GM19023 (cell line): ENCODE measurements around the gene DNAAF3.

ENCODE experiments used
- ATAC-seq: cut with Tn5 transposase; IDR thresholded peaks from one replicate; pipeline ENCODE4 v1.9.1; 2021; ENCODE audit warnings: mild to moderate bottlenecking, moderate library complexity; ENCODE audit not compliant: unreplicated experiment

DNAAF3 gene

DNA sequence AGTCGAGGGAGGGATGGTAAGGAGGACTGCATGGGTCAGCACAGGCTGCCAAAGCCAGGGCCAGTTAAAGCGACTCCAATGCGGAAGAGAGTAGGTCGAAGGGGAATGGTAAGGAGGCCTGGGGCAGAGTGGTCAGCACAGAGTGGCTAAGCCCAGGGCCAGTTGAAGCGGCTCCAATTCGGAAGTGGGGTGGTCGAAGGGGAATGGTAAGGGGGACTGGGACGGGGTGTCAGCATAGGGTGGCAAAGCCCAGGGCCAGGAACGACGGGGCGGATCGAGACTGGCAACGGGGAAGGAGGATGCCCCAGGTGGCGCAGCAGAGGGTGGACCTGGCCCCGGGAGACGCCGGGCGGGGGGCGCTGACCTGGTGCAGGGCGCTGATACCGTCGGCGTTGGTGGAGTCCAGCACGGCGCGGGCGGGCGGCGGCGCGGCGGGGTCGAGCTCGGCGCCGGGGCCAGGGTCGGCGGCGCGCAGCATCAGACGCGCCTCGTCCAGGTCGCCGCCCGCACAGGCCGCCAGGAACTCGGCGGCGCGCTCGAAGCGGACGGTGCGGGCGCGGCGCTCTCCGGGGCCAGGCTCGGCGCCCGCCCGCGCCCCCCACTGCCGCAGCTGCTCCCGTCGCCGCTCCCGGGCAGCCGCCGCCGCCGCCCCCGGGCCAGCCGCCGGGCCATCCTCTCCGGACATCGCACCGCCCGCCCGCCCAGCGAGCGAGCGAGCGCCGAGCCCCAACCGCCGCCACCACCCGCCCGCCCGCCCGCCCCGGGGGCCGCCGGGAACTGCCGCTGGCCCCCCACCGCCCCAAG lies 49.4 kb downstream of the DNAAF3 start, which contains the start of gene PPP1R12C:
Gene PPP1R12C, minus strand, starts transcription at position 779 of the 804 bp plus-strand sequence. Its CDS starts 94 bp downstream, at position 685.
- peak; percentile 11 for ATAC-seq

DNA sequence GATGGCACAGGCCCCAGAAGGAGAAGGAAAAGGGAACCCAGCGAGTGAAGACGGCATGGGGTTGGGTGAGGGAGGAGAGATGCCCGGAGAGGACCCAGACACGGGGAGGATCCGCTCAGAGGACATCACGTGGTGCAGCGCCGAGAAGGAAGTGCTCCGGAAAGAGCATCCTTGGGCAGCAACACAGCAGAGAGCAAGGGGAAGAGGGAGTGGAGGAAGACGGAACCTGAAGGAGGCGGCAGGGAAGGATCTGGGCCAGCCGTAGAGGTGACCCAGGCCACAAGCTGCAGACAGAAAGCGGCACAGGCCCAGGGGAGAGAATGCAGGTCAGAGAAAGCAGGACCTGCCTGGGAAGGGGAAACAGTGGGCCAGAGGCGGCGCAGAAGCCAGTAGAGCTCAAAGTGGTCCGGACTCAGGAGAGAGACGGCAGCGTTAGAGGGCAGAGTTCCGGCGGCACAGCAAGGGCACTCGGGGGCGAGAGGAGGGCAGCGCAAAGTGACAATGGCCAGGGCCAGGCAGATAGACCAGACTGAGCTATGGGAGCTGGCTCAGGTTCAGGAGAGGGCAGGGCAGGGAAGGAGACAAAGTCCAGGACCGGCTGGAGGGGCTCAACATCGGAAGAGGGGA lies 50.1 kb downstream of the DNAAF3 start:
- peak; percentile 27 for ATAC-seq

DNA sequence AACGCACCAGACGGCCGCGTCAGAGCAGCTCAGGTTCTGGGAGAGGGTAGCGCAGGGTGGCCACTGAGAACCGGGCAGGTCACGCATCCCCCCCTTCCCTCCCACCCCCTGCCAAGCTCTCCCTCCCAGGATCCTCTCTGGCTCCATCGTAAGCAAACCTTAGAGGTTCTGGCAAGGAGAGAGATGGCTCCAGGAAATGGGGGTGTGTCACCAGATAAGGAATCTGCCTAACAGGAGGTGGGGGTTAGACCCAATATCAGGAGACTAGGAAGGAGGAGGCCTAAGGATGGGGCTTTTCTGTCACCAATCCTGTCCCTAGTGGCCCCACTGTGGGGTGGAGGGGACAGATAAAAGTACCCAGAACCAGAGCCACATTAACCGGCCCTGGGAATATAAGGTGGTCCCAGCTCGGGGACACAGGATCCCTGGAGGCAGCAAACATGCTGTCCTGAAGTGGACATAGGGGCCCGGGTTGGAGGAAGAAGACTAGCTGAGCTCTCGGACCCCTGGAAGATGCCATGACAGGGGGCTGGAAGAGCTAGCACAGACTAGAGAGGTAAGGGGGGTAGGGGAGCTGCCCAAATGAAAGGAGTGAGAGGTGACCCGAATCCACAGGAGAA lies 50.9 kb downstream of the DNAAF3 start:
- no peak for ATAC-seq

DNA sequence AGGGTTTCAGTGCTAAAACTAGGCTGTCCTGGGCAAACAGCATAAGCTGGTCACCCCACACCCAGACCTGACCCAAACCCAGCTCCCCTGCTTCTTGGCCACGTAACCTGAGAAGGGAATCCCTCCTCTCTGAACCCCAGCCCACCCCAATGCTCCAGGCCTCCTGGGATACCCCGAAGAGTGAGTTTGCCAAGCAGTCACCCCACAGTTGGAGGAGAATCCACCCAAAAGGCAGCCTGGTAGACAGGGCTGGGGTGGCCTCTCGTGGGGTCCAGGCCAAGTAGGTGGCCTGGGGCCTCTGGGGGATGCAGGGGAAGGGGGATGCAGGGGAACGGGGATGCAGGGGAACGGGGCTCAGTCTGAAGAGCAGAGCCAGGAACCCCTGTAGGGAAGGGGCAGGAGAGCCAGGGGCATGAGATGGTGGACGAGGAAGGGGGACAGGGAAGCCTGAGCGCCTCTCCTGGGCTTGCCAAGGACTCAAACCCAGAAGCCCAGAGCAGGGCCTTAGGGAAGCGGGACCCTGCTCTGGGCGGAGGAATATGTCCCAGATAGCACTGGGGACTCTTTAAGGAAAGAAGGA lies 51.8 kb downstream of the DNAAF3 start:
- no peak for ATAC-seq

DNA sequence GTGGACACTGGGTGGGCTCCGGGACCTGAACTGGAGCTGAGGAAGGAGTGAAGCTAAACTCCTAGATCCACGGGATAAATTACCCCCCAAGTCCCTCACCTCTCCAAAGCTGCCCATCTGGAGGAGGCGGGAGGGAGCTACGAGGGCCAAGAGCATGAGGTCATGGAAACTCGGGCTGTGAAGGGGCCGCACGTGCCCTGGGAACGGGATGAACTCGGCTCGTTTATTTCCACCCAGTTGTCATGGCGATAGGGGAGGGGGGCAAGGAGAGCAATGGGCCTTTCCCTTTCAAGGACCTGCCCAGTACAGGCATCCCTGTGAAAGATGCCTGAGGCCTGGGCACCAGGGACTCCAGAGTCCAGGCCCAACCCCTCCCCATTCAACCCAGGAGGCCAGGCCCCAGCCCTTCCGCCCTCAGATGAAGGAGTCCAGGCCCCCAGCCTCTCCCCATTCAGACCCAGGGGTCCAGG lies 52.8 kb downstream of the DNAAF3 start:
- no peak for ATAC-seq

DNA sequence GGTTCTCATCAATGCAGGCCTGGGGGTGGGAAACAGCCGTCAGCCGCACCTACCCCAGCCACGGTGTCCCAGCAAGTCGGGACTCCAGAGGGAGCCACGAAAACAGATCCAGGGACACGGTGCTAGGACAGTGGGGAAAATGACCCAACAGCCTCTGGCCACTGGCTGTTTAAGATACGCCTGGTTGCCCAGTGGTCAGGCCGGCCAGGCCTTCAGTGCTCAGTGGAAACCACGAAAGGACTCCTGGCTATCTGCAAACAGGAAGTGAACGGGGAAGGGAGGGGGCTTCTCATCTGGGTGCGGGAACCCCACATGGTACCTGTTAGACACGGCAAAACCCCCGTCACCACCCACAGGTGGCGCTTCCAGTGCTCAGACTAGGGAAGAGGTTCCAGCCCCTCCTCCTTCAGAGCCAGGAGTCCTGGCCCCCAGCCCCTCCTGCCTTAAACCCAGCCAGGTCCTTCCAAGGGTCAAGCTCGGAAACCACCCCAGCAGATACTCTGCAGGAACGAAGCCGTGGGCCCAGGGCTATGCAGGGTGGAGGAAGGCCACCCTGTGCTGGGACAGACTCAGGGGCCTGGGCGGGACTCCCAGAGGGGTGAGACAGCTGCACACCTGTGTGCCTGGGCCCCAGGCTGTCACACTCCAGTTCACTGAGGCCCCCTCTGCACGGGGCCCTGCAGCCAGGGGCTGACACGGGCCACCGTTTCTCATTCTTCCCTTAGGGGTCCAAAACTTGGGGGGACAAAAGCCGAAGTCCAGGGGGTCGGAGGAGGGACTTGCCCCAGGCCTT lies 53.4 kb downstream of the DNAAF3 start:
- ATAC-seq: no peak

DNA sequence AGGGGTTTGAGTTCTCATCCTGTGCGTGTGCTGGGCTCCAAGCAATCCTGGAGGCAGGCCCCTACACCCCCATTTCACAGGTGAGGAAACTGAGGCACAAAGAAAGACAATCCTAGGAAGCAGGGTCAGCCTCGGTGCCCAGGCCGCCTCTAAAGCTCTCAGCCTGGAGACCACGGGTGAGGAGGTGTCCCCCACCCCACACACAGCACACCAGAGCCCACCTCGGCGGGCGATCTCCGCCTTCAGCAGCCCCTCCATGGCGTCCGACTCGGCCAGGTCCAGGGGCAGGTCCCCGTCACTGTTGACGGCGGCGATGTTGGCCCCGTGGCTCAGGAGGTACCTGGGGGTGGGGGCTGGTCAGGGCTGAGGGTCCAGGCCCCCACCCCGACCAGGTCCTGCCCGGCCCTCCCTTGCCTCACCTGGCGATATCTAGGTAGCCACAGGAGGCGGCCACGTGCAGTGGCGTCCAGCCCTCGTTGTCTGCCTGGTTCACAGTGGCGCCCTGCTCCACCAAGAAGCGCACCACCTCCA lies 54.1 kb downstream of the DNAAF3 start:
- ATAC-seq: no peak

DNA sequence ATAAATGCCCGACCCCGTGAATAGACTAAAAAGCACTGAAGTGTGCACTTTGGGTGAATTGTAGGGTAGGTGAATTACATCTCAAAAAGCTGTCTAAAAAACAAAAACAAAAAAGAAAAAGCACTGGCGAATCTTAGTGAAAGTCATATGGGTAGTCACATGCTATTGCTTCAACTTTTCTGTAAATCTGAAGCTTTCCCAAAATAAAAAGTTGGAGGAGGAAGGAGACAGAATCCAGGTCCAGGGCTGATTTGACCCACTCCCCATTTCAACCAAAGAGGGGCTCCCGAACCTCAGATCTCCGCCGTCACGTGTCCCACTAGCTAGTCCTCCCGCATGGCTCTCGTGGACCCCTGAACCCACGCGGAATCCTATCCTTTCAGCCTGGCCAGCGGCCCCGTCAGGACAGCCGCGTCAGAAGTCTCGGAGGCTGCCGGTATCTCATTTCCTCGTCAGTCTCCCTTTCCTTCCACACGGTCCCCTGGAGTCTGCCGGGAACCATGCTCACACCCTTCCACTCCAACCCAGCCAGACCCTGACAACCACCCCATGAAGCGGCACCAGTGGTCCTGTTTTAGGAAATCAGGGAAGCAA lies 55.1 kb downstream of the DNAAF3 start:
- no peak for ATAC-seq

DNA sequence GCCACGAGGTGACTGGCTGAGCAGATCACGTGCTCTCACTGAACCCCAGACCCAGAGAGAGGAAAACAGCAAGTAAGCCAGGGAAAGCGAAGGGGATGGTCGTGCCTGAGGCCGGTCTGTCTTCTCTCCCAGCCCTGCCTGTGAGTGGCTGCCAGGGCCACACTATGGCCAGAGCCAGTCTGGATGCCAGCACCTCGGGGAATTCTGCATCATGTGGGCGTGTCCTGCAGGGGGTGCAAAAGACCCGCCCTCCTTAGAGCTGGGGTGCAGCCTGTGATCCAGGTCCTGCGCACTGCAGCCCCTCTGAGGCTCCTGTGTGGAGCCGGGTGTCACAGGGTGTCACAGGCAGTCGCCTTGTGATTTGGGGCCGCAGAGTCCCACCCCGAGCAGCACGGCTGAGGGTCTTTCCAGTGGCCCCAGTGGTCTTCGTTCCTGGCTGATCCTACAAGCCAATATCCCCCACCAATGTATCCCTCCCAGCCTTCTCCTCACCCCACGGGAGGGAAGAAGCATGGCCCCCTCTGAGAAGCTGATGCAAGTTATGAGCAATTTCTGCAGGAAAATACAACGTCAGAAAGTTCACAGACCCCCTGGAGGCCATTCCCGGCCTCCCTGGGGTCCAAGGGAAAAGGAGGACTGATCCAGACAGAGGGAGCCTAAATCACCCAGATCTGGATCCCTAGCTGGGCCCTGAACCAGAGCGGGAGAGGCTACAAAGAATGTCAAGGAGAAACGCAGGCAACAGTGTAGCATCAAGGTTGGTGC lies 56.7 kb downstream of the DNAAF3 start:
- no peak for ATAC-seq
